H1 (cell line): ENCODE measurements around the gene KCNK15. TPM values are rescaled to one million over a fixed set of nuclear protein-coding genes. Genes with fewer than 3 reads are reported as not detected.

ENCODE experiments used
- CTCF ChIA-PET: fragments of 300-600 bp; sonication (Branson Sonifier 250); formaldehyde crosslinking; loops from one replicate; lab custom pipeline; 2021; ENCODE audit not compliant: partially characterized antibody; lab: Charles Lee
- POLR2A ChIA-PET: fragments of 300-600 bp; sonication (Branson Sonifier 250); formaldehyde crosslinking; loops from one replicate; lab custom pipeline; 2021; ENCODE audit warnings: inconsistent platforms; ENCODE audit not compliant: partially characterized antibody; lab: Charles Lee
- DNase-seq, 2 experiments: peaks; one replicate each; pipeline versions ENCODE4 v3.0.0 to v3.0.0-alpha.2; 2010 to 2022; ENCODE audit warnings: low spot score in 2 of 2, low read depth in 1 of 2, mixed read lengths in 1 of 2
- FAIRE-seq: peaks from 2 replicates; lab custom pipeline; 2011; peaks lifted over from hg19 to GRCh38; lab: Jason Lieb, UNC
- H2AFZ ChIP-seq: 2 replicates; pipeline ENCODE4 v1.8.1; 2012; ENCODE audit warnings: low read length, inconsistent platforms
- H2AK5ac ChIP-seq: 2 replicates; pipeline ENCODE4 v1.6.1; 2013; ENCODE audit warnings: low read depth, low read length
- H2BK120ac ChIP-seq: replicated peaks from 2 replicates; pipeline ENCODE3; 2013; ENCODE audit warnings: low read depth, low read length, inconsistent platforms
- H2BK12ac ChIP-seq: 2 replicates; pipeline ENCODE4 v1.6.1; 2013; ENCODE audit warnings: low read depth, low read length
- H2BK15ac ChIP-seq: 2 replicates; pipeline ENCODE4 v1.6.1; 2013; ENCODE audit warnings: low read length
- H2BK20ac ChIP-seq: 2 replicates; pipeline ENCODE4 v1.6.1; 2013; ENCODE audit warnings: low read length
- H2BK5ac ChIP-seq: 2 replicates; pipeline ENCODE4 v1.6.1; 2013; ENCODE audit warnings: low read depth, low read length
- H3K14ac ChIP-seq: 2 replicates; pipeline ENCODE4 v1.6.1; 2013; ENCODE audit warnings: inconsistent platforms; ENCODE audit not compliant: insufficient read length
- H3K18ac ChIP-seq: 2 replicates; pipeline ENCODE4 v1.6.1; 2013; ENCODE audit warnings: low read length; ENCODE audit errors: extremely low read depth
- H3K23ac ChIP-seq: 2 replicates; pipeline ENCODE4 v1.6.1; 2013; ENCODE audit warnings: inconsistent platforms; ENCODE audit not compliant: insufficient read length
- H3K23me2 ChIP-seq: 2 replicates; pipeline ENCODE4 v1.6.1; 2013; ENCODE audit warnings: low read depth, low read length
- H3K27ac ChIP-seq: 2 replicates; pipeline ENCODE4 v1.6.1; 2011; ENCODE audit warnings: low read depth, low read length, inconsistent platforms
- H3K27me3 ChIP-seq, 4 experiments: replicated peaks in 1 of 4; 1 replicate in 1 of 4; 2 replicates in 3 of 4; pipeline versions ENCODE4 v1.6.1 to v1.8.1; 2011 to 2013; ENCODE audit warnings: low read length in 3 of 4, mild to moderate bottlenecking in 3 of 4, inconsistent platforms in 2 of 4, mixed read lengths in 2 of 4, moderate library complexity in 1 of 4; ENCODE audit not compliant: control insufficient read depth in 3 of 4, insufficient read depth in 3 of 4; ENCODE audit errors: extremely low read depth in 1 of 4
- H3K36me3 ChIP-seq, 4 experiments: 2 replicates each; pipeline versions ENCODE4 v1.6.1 to v1.8.1; 2011 to 2013; ENCODE audit warnings: mild to moderate bottlenecking in 4 of 4, low read length in 3 of 4, moderate library complexity in 2 of 4, control low read depth in 1 of 4, inconsistent platforms in 1 of 4; ENCODE audit not compliant: insufficient read depth in 4 of 4, control insufficient read depth in 2 of 4
- H3K4ac ChIP-seq: replicated peaks from 2 replicates; pipeline ENCODE3; 2013; ENCODE audit warnings: low read length, low read depth, mixed read lengths, inconsistent platforms; ENCODE audit not compliant: insufficient read length
- H3K4me1 ChIP-seq, 4 experiments: replicated peaks in 1 of 4; 1 replicate in 1 of 4; 2 replicates in 3 of 4; pipeline versions ENCODE4 v1.6.1 to v1.8.1; 2011 to 2013; ENCODE audit warnings: low read length in 3 of 4, inconsistent platforms in 2 of 4, mixed read lengths in 1 of 4; ENCODE audit not compliant: insufficient read depth in 4 of 4, control insufficient read depth in 3 of 4
- H3K4me2 ChIP-seq, 2 experiments: 2 replicates each; pipeline versions ENCODE4 v1.6.1 to v1.8.1; 2011 to 2013; ENCODE audit warnings: low read depth in 2 of 2, low read length in 2 of 2, control low read depth in 1 of 2, inconsistent platforms in 1 of 2, mild to moderate bottlenecking in 1 of 2; ENCODE audit not compliant: insufficient read depth in 1 of 2
- H3K4me3 ChIP-seq, 4 experiments: fragments of 200-600, 300-600 bp in 1 of 4; sonication (generic), shearing (Covaris generic), sonication (Bioruptor Twin) in 1 of 4; 2 replicates each; pipeline versions ENCODE4 v1.5.1 to v1.8.1; 2011 to 2016; ENCODE audit warnings: low read length in 4 of 4, low read depth in 3 of 4, control low read depth in 2 of 4, inconsistent platforms in 2 of 4, mild to moderate bottlenecking in 2 of 4, mixed read lengths in 1 of 4, moderate library complexity in 1 of 4; ENCODE audit not compliant: insufficient read depth in 2 of 4; ENCODE audit errors: extremely low read depth in 1 of 4
- H3K56ac ChIP-seq: replicated peaks from 2 replicates; pipeline ENCODE3; 2013; ENCODE audit warnings: low read depth, mild to moderate bottlenecking, mixed read lengths, low read length, inconsistent platforms; ENCODE audit not compliant: insufficient read length
- H3K79me1 ChIP-seq: 2 replicates; pipeline ENCODE4 v1.6.1; 2013; ENCODE audit warnings: low read depth, low read length, control low read depth
- H3K79me2 ChIP-seq, 2 experiments: 2 replicates each; pipeline versions ENCODE4 v1.6.1 to v1.8.1; 2012 to 2013; ENCODE audit warnings: low read length in 2 of 2, mild to moderate bottlenecking in 2 of 2, inconsistent platforms in 1 of 2; ENCODE audit not compliant: insufficient read depth in 2 of 2, control insufficient read depth in 1 of 2
- H3K9ac ChIP-seq, 4 experiments: replicated peaks in 1 of 4; 1 replicate in 1 of 4; 2 replicates in 3 of 4; pipeline versions ENCODE4 v1.6.1 to v1.8.1; 2011 to 2013; ENCODE audit warnings: low read depth in 3 of 4, low read length in 3 of 4, control low read depth in 2 of 4, mild to moderate bottlenecking in 2 of 4, moderate library complexity in 2 of 4, inconsistent platforms in 1 of 4; ENCODE audit errors: extremely low read depth in 1 of 4
- H3K9me3 ChIP-seq, 2 experiments: 2 replicates each; pipeline versions ENCODE4 v1.6.1 to v1.8.1; 2012 to 2013; ENCODE audit warnings: mild to moderate bottlenecking in 2 of 2, moderate library complexity in 2 of 2, control low read depth in 1 of 2, inconsistent platforms in 1 of 2, low read depth in 1 of 2, low read length in 1 of 2, mixed read lengths in 1 of 2; ENCODE audit not compliant: insufficient read depth in 2 of 2
- H4K20me1 ChIP-seq, 2 experiments: replicated peaks in 1 of 2; 2 replicates each; pipeline versions ENCODE3 to v1.8.1; 2011 to 2013; ENCODE audit warnings: inconsistent platforms in 2 of 2, low read length in 2 of 2, mild to moderate bottlenecking in 1 of 2; ENCODE audit not compliant: insufficient read depth in 2 of 2, control insufficient read depth in 1 of 2
- H4K5ac ChIP-seq: 2 replicates; pipeline ENCODE4 v1.6.1; 2013; ENCODE audit warnings: low read length, low read depth, mixed read lengths, inconsistent platforms; ENCODE audit not compliant: insufficient read length
- H4K8ac ChIP-seq: 2 replicates; pipeline ENCODE4 v1.8.0; 2013; ENCODE audit warnings: mild to moderate bottlenecking, moderate library complexity, low read length, inconsistent platforms; ENCODE audit not compliant: insufficient read depth; ENCODE audit errors: extremely low read depth
- H4K91ac ChIP-seq: replicated peaks from 2 replicates; pipeline ENCODE3; 2013; ENCODE audit warnings: low read length, mixed read lengths, inconsistent platforms; ENCODE audit not compliant: insufficient read length
- CHD2 ChIP-seq: IDR thresholded peaks from 2 replicates; pipeline ENCODE4 v1.6.1; 2012; ENCODE audit warnings: low read length, improper control_type of control experiment
- NRF1 ChIP-seq: IDR thresholded peaks from 2 replicates; pipeline ENCODE4 v1.6.1; 2011; ENCODE audit warnings: mild to moderate bottlenecking, low read depth, low read length, improper control_type of control experiment
- SIX5 ChIP-seq: IDR thresholded peaks from 2 replicates; pipeline ENCODE4 v1.6.1; 2011; ENCODE audit warnings: mild to moderate bottlenecking, low read depth, low read length
- TAF7 ChIP-seq: optimal IDR thresholded peaks from 2 replicates; pipeline ENCODE3; 2011; ENCODE audit warnings: low read depth, mild to moderate bottlenecking, inconsistent platforms, low read length, moderate library complexity, borderline replicate concordance
- TBP ChIP-seq: IDR thresholded peaks from 2 replicates; pipeline ENCODE4 v1.6.1; 2011; ENCODE audit warnings: low read depth, low read length, improper control_type of control experiment
- WGBS, 2 experiments: shearing (Covaris generic) in 1 of 2; methylation state at CpG; one replicate each; pipeline versions ENCODE4 v1.1.6 to v1.1.7; 2013 to 2015; ENCODE audit warnings: low lambda C conversion rate in 2 of 2, mixed read lengths in 2 of 2, inconsistent platforms in 1 of 2, low coverage in 1 of 2, missing lambda C conversion rate in 1 of 2; ENCODE audit not compliant: insufficient replicate concordance in 2 of 2, insufficient coverage in 1 of 2, insufficient read length in 1 of 2; ENCODE audit errors: extremely low coverage in 1 of 2, missing lambda C conversion rate in 1 of 2; 5-methylcytosine and 5-hydroxymethylcytosine counted together
- polyA plus RNA-seq, 7 experiments: library from polyadenylated mRNA; depleted of rRNA in 3 of 7; stranded (reverse) in 5 of 7; unstranded in 2 of 7; fragments of >200 nt in 5 of 7; fragments of 200-250 nt in 2 of 7; gene quantifications; 1 replicate in 5 of 7; 2 replicates in 1 of 7; 4 replicates in 1 of 7; pipeline versions ENCODE4 v1.2.1 to v1.2.3, GENCODE V29; 2011 to 2013; ENCODE audit warnings: missing spikeins in 2 of 7, mixed read lengths in 2 of 7
- total RNA-seq: library from RNA; stranded (reverse); fragmentation: NEBNext Ultra II Directional; extraction: Animal tissue kit (Norgen Biotek cat#: 25700); gene quantifications from 2 replicates; pipeline ENCODE4 v1.2.1, GENCODE V29; 2021

The KCNK15 gene
- total and polyA plus RNA-seq, 2 of the 8 experiments (the other 6 are each of a cell fraction or from before 2014, with no cell fraction given), result 0.24 to 0.33 TPM

DNA sequence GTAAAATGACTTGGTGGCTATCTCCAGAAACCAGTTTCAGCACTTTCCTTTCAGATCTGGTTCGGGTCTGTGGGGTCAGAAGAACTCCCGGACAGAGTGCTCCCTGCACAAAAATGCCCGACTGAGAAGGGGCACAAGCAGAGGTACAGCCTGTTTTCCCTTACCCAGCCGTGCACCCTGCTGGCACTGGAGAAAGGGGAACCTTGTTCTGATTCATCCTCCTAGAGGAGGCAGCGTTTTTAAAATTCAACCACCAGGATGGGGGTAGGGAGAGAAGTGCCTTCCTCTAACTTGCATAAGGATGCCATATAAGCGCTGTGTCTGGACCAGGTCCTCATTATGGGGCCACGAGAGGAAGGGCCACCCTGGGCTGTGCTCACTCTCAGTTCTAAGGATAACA is 47.1 kb downstream of the KCNK15 start:
- Histone ChIP-seq H3K79me2 (peaks cover 0 to 5% of the 10 kb centered on the region in 2 experiments; a peak in 1 of 4 replicates), H3K18ac (no peak overlapping the region), H2AFZ (no peak overlapping the region), H3K23ac (no peak overlapping the region), H4K91ac (no peak overlapping the region), H4K20me1 (peaks cover 5% of the 10 kb centered on the region in 2 experiments), H3K14ac (no peak overlapping the region), H2AK5ac (no peak overlapping the region), H3K23me2 (peaks cover 4% of the 10 kb centered on the region; the same call in 1 of the 2 replicates), H4K8ac (no peak overlapping the region)
- ChIA-PET CTCF (interaction anchor here (1.6 to 5.0 kb wide), 2 partner anchors 9 to 44 kb away, joined by 4 to 45 read pairs; no protein-coding TSS in a partner anchor), POLR2A (no interaction called here)
- FAIRE-seq, result no peak
- no peak for TF ChIP-seq TAF7
- TF ChIP-seq TBP, result no peak
- no peak for TF ChIP-seq NRF1
- no peak for TF ChIP-seq SIX5
- no peak for TF ChIP-seq CHD2
- TF ChIP-seq, all 59 proteins: peak for 0
- no peak overlapping the region for H3K9ac ChIP-seq
- no peak overlapping the region for H3K27ac ChIP-seq
- no peak overlapping the region for H3K4me3 ChIP-seq
- no peak overlapping the region for H3K56ac ChIP-seq
- no peak overlapping the region for H2BK5ac ChIP-seq
- no peaks in the 10 kb centered on the region for H3K36me3 ChIP-seq
- no peak overlapping the region for H2BK12ac ChIP-seq
- H3K79me1 ChIP-seq, result peaks cover 7% of the 10 kb centered on the region
- H3K4ac ChIP-seq, result no peak overlapping the region
- H4K5ac ChIP-seq, result no peak overlapping the region
- no peak for DNase-seq
- no peak overlapping the region for H2BK15ac ChIP-seq
- H3K27me3 ChIP-seq, result no peaks in the 10 kb centered on the region
- H2BK20ac ChIP-seq, result no peak overlapping the region
- peaks cover 4 to 15% (median 8%) of the 10 kb centered on the region in 4 experiments for H3K4me1 ChIP-seq
- no peak overlapping the region for H3K4me2 ChIP-seq
- H2BK120ac ChIP-seq, result no peak overlapping the region
- 82% methylated on average over 7 of the region's 7 CpGs; no CpG with 5 or more reads in 1 of the 2 experiments for WGBS, 2 experiments
- H3K9me3 ChIP-seq, result no peaks in the 10 kb centered on the region
